Activated CD8-positive, alpha-beta memory T cell treated with anti-CD3 and anti-CD28 coated beads, Interleukin-2, amount 10 ng/mL, durations not matched to agents 7 days and 5 days (primary cell): ENCODE measurements around the gene COPG1. TPM values are rescaled to one million over a fixed set of nuclear protein-coding genes. Genes with fewer than 3 reads are reported as not detected.

Experiments used
- ATAC-seq: fragments of 150-1000 bp; cut with Tn5 transposase; one replicate; pipeline ENCODE4 v1.10.0; 2021; ENCODE audit warnings: moderate library complexity
- CTCF ChIA-PET: fragments of 350-600 bp; sonication (Branson Sonifier 250); formaldehyde crosslinking; loops from one replicate; lab custom pipeline; 2021; ENCODE audit warnings: antibody characterized with exemption; lab: Charles Lee
- DNase-seq: peaks from one replicate; pipeline ENCODE4 v3.0.0-alpha.2; 2020
- H3K27ac Mint-ChIP-seq: one replicate; pipeline ENCODE4 v1.8.0; 2021; ENCODE audit warnings: mild to moderate bottlenecking, mixed read lengths
- H3K27me3 Mint-ChIP-seq: one replicate; pipeline ENCODE4 v1.8.0; 2021; ENCODE audit warnings: mixed read lengths
- H3K36me3 Mint-ChIP-seq: one replicate; pipeline ENCODE4 v1.8.0; 2021; ENCODE audit warnings: mild to moderate bottlenecking, mixed read lengths
- H3K4me1 Mint-ChIP-seq: one replicate; pipeline ENCODE4 v1.8.0; 2021; ENCODE audit warnings: mixed read lengths
- H3K4me3 Mint-ChIP-seq: one replicate; pipeline ENCODE4 v1.8.0; 2021; ENCODE audit warnings: mild to moderate bottlenecking, moderate library complexity, mixed read lengths
- H3K9me3 Mint-ChIP-seq: one replicate; pipeline ENCODE4 v1.8.0; 2022; ENCODE audit warnings: low read depth, mixed read lengths
- total RNA-seq, 2 experiments: library from RNA; stranded (reverse); gene quantifications; one replicate each; pipeline ENCODE4 v1.2.3, GENCODE V29; 2021

The COPG1 gene
- total RNA-seq, 2 experiments from 2014 or later: 130 to 141 TPM

- no peak overlapping the region for H3K27ac Mint-ChIP-seq
- H3K36me3 Mint-ChIP-seq: peaks cover 25% of the 10 kb centered on the region
- no peak for ATAC-seq
- no peaks in the 10 kb centered on the region for H3K9me3 Mint-ChIP-seq
- no peaks in the 10 kb centered on the region for H3K4me1 Mint-ChIP-seq
- DNase-seq: no peak
- no peak overlapping the region for H3K4me3 Mint-ChIP-seq
- H3K27me3 Mint-ChIP-seq: no peaks in the 10 kb centered on the region
- CTCF ChIA-PET: no interaction called here
Measured at GRCh38 chr3:129291236-129291886, 42.0 kb downstream of the COPG1 start.

DNA sequence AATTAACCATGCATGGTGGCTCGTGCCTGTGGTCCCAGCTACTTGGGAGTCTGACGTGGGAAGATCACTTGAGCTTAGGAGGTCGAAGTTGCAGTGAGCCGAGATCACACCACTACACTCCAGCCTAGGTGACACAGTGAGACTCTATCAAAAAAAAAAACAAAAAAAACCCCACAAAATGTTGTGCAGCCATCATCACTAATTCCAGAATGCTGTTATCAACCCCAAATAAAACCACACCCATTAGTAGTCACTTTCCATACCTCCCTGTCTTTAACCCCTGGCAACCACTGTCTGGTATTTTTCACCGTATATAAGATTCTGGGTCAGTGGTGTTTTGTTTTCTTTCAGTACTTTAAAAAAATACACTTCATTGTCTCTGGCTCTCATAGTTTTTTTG is 45.9 kb downstream of the COPG1 start:
- Mint-ChIP-seq H3K27me3 (no peaks in the 10 kb centered on the region), H3K4me3 (no peak overlapping the region), H3K4me1 (no peaks in the 10 kb centered on the region), H3K36me3 (peaks cover 35% of the 10 kb centered on the region), H3K27ac (no peak overlapping the region), H3K9me3 (no peaks in the 10 kb centered on the region)
- ATAC-seq (no peak), DNase-seq (no peak)
- CTCF ChIA-PET: no interaction called here

DNA sequence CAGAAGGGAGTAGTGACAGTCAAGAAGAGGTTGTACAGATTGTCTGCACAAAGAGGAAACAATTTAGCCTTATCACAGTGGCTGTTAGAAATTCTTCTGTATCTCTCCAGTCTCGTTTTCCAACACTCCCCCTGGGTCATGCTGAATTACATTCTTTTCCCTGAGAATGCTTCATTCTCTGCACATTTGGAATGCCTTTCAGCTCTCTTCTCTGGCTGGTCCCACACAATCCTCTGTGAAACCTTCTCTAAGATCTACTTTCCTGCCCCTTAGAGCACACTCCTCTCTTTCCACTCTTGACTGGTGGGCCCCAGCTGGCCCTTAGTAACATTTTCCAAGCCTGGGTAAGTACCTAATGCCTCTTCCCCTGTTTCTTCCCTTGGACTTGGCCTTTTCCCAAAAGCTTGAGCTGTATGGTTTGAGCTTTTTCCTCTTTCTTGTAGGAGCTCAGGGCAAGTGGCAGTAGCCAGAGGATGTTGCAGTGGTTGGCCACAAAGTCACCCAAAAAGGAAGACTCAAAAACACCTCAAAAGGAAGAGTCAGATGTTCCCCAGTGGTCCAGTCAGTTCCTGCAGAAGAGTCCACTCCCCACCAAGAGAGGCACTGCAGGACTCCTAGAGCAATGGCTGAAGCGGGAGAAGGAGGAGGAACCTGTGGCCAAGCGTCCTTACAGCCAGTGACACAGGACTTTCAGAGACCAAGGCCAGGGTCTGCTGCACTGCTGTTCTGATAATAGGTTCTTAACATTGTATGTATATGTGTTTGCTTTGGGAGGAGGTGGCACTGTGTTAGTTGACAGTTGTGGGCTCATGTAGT is 54.9 kb downstream of the COPG1 start:
- DNase-seq (no peak), ATAC-seq (peak; percentile 31)
- Mint-ChIP-seq H3K4me3 (no peak overlapping the region), H3K36me3 (peaks cover 33% of the 10 kb centered on the region), H3K4me1 (peaks cover 28% of the 10 kb centered on the region), H3K27me3 (no peaks in the 10 kb centered on the region), H3K27ac (peak overlapping the region; percentile 20), H3K9me3 (no peaks in the 10 kb centered on the region)
- CTCF ChIA-PET: interaction anchor here (5.8 kb wide), 1 partner anchor 11 kb away, joined by 25 read pairs; a partner anchor contains a TSS

DNA sequence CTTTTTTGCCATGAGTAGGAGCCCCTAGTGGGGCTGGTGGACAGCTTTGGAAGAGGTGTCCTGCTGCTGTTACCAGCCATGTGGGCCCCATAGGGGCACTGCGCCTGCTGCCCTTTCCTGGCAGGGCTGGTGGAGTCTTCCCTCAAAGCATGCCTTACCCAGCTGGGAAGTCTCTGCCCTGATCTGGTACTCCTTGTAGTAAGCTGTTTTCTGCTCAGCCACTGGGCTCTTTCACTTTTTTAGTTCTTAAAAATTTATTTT is 55.5 kb downstream of the COPG1 start:
- Mint-ChIP-seq H3K36me3 (peaks cover 30% of the 10 kb centered on the region), H3K4me1 (peaks cover 28% of the 10 kb centered on the region), H3K4me3 (no peak overlapping the region), H3K27ac (no peak overlapping the region), H3K27me3 (no peaks in the 10 kb centered on the region), H3K9me3 (no peaks in the 10 kb centered on the region)
- CTCF ChIA-PET: interaction anchor here (5.8 kb wide), 1 partner anchor 10 kb away, joined by 25 read pairs; a partner anchor contains a TSS
- no peak for ATAC-seq
- DNase-seq: no peak

DNA sequence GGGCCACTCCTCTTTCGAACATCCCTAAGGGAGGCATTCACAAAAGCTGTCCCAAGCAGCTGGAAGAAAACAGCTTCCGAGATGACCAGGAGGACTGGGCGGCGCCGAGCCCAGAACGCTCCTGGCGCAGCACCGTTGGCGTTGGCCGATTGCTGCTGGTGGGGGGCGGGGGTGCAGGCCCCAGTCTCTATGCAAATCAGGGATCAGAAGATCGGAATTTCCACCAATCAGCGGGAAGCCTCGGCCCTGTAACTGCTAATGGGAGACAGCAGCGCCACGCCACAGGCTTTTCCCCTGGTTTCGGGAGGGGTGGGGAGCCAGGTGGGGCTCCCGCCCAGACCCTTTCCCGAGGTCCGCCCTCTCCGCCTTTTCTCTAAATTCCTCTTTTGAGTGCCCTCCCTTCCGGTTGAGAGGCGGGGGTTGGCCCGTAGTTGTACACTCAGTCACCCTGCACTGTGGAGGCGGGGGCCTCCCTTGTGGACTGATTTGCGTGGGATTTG is 56.2 kb downstream of the COPG1 start:
- Mint-ChIP-seq H3K4me1 (peaks cover 28% of the 10 kb centered on the region), H3K27me3 (no peaks in the 10 kb centered on the region), H3K9me3 (no peaks in the 10 kb centered on the region), H3K4me3 (no peak overlapping the region), H3K27ac (no peak overlapping the region), H3K36me3 (peaks cover 29% of the 10 kb centered on the region)
- DNase-seq (no peak), ATAC-seq (no peak)
- CTCF ChIA-PET: interaction anchor here (5.8 kb wide), 1 partner anchor 10 kb away, joined by 25 read pairs; a partner anchor contains a TSS

DNA sequence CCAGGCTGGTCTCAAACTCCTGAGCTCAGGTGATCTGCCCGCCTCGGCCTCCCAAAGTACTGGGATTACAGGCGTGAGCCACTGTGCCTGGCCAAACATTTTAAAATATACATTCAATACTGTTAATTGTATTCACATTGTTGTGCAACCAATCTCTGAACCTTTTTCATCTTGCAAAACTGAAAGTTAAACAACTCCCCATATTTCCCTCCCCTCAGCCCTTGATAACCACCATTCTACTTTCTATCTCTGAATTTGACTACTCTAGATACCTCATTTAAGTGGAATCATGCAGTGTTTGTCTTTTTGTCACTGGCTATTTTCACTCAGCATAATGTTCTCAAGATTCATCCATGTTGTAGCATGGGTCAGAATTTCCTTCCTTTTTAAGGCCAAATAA is 59.2 kb downstream of the COPG1 start:
- H3K27me3 Mint-ChIP-seq: no peaks in the 10 kb centered on the region
- peaks cover 20% of the 10 kb centered on the region for H3K36me3 Mint-ChIP-seq
- H3K4me3 Mint-ChIP-seq: no peak overlapping the region
- CTCF ChIA-PET: interaction anchor here (0.9 to 1.4 kb wide), 2 partner anchors 8 to 256 kb away, joined by 3 to 4 read pairs; a partner anchor contains a TSS
- H3K4me1 Mint-ChIP-seq: peaks cover 47% of the 10 kb centered on the region
- no peak for DNase-seq
- no peak for ATAC-seq
- H3K9me3 Mint-ChIP-seq: no peaks in the 10 kb centered on the region
- H3K27ac Mint-ChIP-seq: no peak overlapping the region

- ATAC-seq: no peak
- Mint-ChIP-seq H3K4me3 (no peak overlapping the region), H3K27ac (peak overlapping the region; percentile 20)
Measured at GRCh38 chr3:129310111-129311011, 61.0 kb downstream of the COPG1 start.

GRCh38 chr3:129311054-129311902 is 61.9 kb downstream of the COPG1 start:
- no peaks in the 10 kb centered on the region for H3K27me3 Mint-ChIP-seq
- H3K36me3 Mint-ChIP-seq: peaks cover 3% of the 10 kb centered on the region
- no peaks in the 10 kb centered on the region for H3K9me3 Mint-ChIP-seq
- peak overlapping the region; percentile 20 for H3K27ac Mint-ChIP-seq
- DNase-seq: no peak
- ATAC-seq: no peak
- CTCF ChIA-PET: interaction anchor here (0.9 to 2.3 kb wide), 3 partner anchors 9 to 341 kb away, joined by 3 to 8 read pairs (median 5); no protein-coding TSS in a partner anchor
- peaks cover 38% of the 10 kb centered on the region for H3K4me1 Mint-ChIP-seq
- H3K4me3 Mint-ChIP-seq: no peak overlapping the region

More at GRCh38 chr3:129310111-129311011, 61.0 kb downstream of the COPG1 start:
- H3K4me1 Mint-ChIP-seq: peaks cover 41% of the 10 kb centered on the region
- DNase-seq: no peak
- CTCF ChIA-PET: interaction anchor here (0.9 to 2.3 kb wide), 2 partner anchors 8 to 340 kb away, joined by 3 to 8 read pairs; no protein-coding TSS in a partner anchor
- peaks cover 8% of the 10 kb centered on the region for H3K36me3 Mint-ChIP-seq
- no peaks in the 10 kb centered on the region for H3K9me3 Mint-ChIP-seq
- H3K27me3 Mint-ChIP-seq: no peaks in the 10 kb centered on the region

DNA sequence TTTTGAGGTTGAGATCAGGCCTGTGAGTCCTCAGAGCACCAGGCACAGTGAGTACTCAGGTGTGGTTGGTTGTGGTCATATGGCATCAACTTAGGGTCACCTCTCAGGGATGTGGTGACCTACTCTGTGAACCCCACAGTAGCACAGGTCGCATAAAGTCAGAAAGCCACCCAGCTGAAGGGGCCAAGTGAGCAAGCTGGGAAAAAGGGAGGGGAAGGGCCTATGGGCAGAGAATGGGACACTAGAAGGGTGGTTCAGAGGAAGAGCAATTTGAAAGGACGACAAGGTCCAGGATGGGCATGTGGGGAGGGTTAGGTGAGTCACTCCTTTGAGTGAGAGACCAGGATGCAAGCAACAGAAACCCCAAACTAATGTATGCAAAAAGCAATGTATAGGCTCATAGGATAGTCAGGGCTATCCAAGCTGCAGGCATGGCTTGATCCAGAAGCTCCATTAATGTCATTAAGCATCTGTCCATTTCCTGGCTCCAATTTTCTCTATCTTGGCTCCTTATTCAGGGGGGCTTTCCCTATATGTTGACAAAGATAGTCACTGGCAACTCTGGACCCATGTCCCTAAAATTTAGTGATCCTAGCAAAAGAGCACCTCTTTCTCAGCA is 62.7 kb downstream of the COPG1 start:
- Mint-ChIP-seq H3K4me3 (no peak overlapping the region), H3K4me1 (peaks cover 36% of the 10 kb centered on the region), H3K27ac (peak overlapping the region; percentile 16), H3K27me3 (no peaks in the 10 kb centered on the region), H3K9me3 (no peaks in the 10 kb centered on the region), H3K36me3 (no peaks in the 10 kb centered on the region)
- peak; percentile 70 for DNase-seq
- CTCF ChIA-PET: interaction anchor here (0.7 to 2.3 kb wide), 3 partner anchors 29 to 342 kb away, joined by 3 to 8 read pairs (median 5); no protein-coding TSS in a partner anchor
- peak; percentile 6 for ATAC-seq

DNA sequence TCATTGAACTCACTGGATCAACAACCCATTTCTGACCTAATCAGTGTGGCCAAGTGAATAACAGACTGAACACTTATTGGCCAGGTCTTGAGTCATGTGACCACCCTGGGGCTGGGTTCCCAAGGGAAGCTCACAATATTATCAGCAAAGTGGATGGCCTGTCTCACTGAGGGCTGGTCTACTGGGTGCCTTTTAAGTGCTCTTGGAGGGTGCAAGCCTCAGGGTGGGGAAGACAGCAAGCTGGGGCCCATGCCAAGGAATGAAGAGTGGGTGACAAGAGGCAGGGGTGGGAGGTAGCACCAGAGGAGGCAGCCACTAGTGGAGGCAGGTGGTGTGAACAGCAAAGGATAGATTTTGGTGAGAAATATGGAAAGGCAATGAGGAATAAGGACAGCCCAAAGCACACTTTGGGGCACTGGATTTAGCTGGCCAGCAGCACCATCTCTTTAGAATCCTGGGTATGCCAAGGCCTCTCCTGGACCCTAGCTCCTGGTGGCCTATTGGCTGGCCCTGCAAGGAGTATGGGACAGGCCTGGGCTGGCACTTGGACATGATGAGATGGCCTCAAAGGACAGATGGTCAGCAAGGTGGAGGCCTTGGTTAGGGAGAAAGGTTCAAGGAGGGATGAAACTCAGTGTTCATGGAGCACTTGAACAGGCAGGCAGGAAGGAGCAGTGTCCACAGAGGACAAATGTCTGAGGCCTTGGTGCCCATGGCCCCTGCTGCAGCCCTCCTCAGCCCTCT is 63.4 kb downstream of the COPG1 start:
- peak overlapping the region; percentile 0 for H3K4me3 Mint-ChIP-seq
- no peaks in the 10 kb centered on the region for H3K27me3 Mint-ChIP-seq
- H3K36me3 Mint-ChIP-seq: no peaks in the 10 kb centered on the region
- no peaks in the 10 kb centered on the region for H3K9me3 Mint-ChIP-seq
- CTCF ChIA-PET: interaction anchor here (0.7 to 2.3 kb wide), 3 partner anchors 30 to 343 kb away, joined by 3 to 8 read pairs (median 3); no protein-coding TSS in a partner anchor
- no peak for DNase-seq
- H3K4me1 Mint-ChIP-seq: peaks cover 36% of the 10 kb centered on the region
- ATAC-seq: no peak
- peak overlapping the region; percentile 23 for H3K27ac Mint-ChIP-seq

DNA sequence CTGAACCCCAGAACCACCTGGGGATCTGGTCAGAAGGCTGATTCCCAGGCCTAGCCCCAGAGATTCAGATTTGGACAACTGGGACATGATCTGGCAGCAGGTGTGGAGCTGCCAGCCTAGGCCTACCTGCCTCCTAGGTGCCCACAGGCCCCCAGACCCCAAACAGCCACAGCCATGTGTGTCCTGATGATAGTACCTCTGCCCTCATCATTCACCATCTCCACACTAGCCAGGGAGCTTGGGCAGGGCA is 63.9 kb downstream of the COPG1 start:
- H3K4me3 Mint-ChIP-seq: peak overlapping the region; percentile 88
- no peaks in the 10 kb centered on the region for H3K9me3 Mint-ChIP-seq
- CTCF ChIA-PET: interaction anchor here (0.6 to 4.0 kb wide), 4 partner anchors 9 to 343 kb away, joined by 3 to 25 read pairs (median 4); no protein-coding TSS in a partner anchor
- ATAC-seq: no peak
- H3K36me3 Mint-ChIP-seq: no peaks in the 10 kb centered on the region
- no peaks in the 10 kb centered on the region for H3K27me3 Mint-ChIP-seq
- H3K27ac Mint-ChIP-seq: peak overlapping the region; percentile 74
- peaks cover 36% of the 10 kb centered on the region for H3K4me1 Mint-ChIP-seq
- no peak for DNase-seq
